ENCODE measurements around the gene UQCC3.
"Not testable (repeated sequence)": the region's sequence is repeated elsewhere in the genome, so short reads cannot be mapped to it uniquely, and the experiment has no call there.

Gene UQCC3

DNA sequence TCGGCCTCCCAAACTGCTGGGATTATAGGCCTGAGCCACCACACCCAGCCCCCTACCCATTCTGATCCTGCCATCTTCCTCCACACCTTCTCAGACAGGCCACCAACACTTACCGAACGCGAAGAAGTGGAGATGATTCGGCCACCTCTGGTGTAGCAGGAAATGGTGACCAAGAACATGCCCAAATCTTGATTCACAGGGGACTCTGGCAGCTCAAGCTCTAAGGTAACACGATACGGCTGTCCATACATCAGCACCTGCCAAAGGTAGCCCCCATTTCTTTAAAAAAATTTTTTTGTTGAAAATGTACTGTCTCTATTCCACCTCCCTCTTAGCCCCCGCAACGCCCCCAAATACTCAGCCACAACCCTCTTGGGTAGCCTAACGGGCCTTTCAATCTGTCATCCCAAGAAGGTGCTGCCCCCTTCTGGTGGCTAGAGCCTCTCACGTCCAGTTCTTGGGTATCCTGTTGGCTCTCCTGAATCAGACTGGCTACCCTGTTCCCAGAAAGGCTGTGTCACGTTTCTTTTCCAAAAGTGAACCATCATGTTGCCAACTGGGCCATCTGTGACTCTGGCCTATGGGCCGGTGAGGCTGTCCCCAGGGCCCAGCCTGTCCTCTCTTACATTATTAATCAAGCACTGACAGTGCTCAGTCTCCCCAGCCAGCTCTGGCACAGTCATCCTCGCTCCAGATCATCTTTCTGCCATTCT, 23.1 kb downstream of the UQCC3 start:
- Histone ChIP-seq H3K9ac (ENCODE audit: low read depth, low read length, poor library complexity, severe bottlenecking) (no peak overlapping the region), H3K9me2 (replicated peaks; ENCODE audit: low read depth, low read length) (no peaks in the 10 kb centered on the region), H3K4me3 (ENCODE audit: low read length, poor library complexity, severe bottlenecking) (no peak overlapping the region), H2AFZ (ENCODE audit: low read length) (no peak overlapping the region), H3F3A (ENCODE audit: low read depth) (no peaks in the 10 kb centered on the region), H3K9me3 (ENCODE audit: insufficient read depth, low read depth, low read length) (no peaks in the 10 kb centered on the region), H4K20me1 (ENCODE audit: insufficient read depth, low read length, poor library complexity, severe bottlenecking) (no peaks in the 10 kb centered on the region), H3K4me2 (ENCODE audit: low read depth, low read length, poor library complexity, severe bottlenecking) (no peak overlapping the region), H3K79me2 (ENCODE audit: insufficient read depth, low read length) (no peaks in the 10 kb centered on the region), H3K27me3 (ENCODE audit: insufficient read depth, low read length, poor library complexity, severe bottlenecking) (no peaks in the 10 kb centered on the region), H3K4me1 (ENCODE audit: insufficient read depth, low read length, poor library complexity, severe bottlenecking) (no peaks in the 10 kb centered on the region), H3K36me3 (ENCODE audit: insufficient read depth, low read length) (peaks cover 44% of the 10 kb centered on the region; the same call in 1 of the 2 replicates)
- no peak for TF ChIP-seq EZH2phosphoT487 (IDR thresholded peaks at IDR 0.05; ENCODE audit: borderline replicate concordance)
- TF ChIP-seq, protein P1, sequence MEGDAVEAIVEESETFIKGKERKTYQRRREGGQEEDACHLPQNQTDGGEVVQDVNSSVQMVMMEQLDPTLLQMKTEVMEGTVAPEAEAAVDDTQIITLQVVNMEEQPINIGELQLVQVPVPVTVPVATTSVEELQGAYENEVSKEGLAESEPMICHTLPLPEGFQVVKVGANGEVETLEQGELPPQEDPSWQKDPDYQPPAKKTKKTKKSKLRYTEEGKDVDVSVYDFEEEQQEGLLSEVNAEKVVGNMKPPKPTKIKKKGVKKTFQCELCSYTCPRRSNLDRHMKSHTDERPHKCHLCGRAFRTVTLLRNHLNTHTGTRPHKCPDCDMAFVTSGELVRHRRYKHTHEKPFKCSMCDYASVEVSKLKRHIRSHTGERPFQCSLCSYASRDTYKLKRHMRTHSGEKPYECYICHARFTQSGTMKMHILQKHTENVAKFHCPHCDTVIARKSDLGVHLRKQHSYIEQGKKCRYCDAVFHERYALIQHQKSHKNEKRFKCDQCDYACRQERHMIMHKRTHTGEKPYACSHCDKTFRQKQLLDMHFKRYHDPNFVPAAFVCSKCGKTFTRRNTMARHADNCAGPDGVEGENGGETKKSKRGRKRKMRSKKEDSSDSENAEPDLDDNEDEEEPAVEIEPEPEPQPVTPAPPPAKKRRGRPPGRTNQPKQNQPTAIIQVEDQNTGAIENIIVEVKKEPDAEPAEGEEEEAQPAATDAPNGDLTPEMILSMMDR (conservative IDR thresholded peaks at IDR 0.05; ENCODE audit: low read length): peak; percentile 91

DNA sequence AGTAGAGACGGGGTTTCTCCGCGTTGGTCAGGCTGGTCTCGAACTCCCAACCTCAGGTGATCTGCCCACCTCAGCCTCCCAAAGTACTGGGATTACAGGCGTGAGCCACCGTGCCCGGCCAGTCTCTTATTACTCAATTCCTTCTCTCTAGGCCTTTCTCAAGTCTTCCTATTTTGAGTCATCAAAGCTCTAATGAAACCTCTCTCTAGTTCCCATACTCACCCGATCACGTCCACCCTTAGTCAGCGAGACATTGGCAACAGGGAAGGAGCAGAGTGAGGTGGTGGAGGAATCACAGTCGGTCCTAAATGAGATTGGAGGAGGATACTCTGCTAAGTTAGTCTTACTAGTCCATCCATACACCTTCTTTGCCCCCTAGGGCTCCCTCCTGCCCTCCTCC, 30.8 kb downstream of the UQCC3 start:
- H2AFZ ChIP-seq (ENCODE audit: low read length): no peak overlapping the region
- H3K9me3 ChIP-seq (ENCODE audit: insufficient read depth, low read depth, low read length): no peaks in the 10 kb centered on the region
- TF ChIP-seq, protein P1 (conservative IDR thresholded peaks at IDR 0.05; ENCODE audit: low read length): no peak
- no peak for TF ChIP-seq EZH2phosphoT487 (IDR thresholded peaks at IDR 0.05; ENCODE audit: borderline replicate concordance)
- peaks cover 5% of the 10 kb centered on the region for H4K20me1 ChIP-seq (ENCODE audit: insufficient read depth, low read length, poor library complexity, severe bottlenecking)
- no peaks in the 10 kb centered on the region for H3K79me2 ChIP-seq (ENCODE audit: insufficient read depth, low read length)
- no peaks in the 10 kb centered on the region for H3K27me3 ChIP-seq (ENCODE audit: insufficient read depth, low read length, poor library complexity, severe bottlenecking)
- H3K36me3 ChIP-seq (ENCODE audit: insufficient read depth, low read length): peaks cover 4% of the 10 kb centered on the region; the same call in 1 of the 2 replicates
- H3K9me2 ChIP-seq (replicated peaks; ENCODE audit: low read depth, low read length): no peaks in the 10 kb centered on the region
- H3K4me1 ChIP-seq (ENCODE audit: insufficient read depth, low read length, poor library complexity, severe bottlenecking): peaks cover 13% of the 10 kb centered on the region
- no peak overlapping the region for H3K4me2 ChIP-seq (ENCODE audit: low read depth, low read length, poor library complexity, severe bottlenecking)
- H3F3A ChIP-seq (ENCODE audit: low read depth): peaks cover 6% of the 10 kb centered on the region
- H3K4me3 ChIP-seq (ENCODE audit: low read length, poor library complexity, severe bottlenecking): no peak overlapping the region
- H3K9ac ChIP-seq (ENCODE audit: low read depth, low read length, poor library complexity, severe bottlenecking): no peak overlapping the region

DNA sequence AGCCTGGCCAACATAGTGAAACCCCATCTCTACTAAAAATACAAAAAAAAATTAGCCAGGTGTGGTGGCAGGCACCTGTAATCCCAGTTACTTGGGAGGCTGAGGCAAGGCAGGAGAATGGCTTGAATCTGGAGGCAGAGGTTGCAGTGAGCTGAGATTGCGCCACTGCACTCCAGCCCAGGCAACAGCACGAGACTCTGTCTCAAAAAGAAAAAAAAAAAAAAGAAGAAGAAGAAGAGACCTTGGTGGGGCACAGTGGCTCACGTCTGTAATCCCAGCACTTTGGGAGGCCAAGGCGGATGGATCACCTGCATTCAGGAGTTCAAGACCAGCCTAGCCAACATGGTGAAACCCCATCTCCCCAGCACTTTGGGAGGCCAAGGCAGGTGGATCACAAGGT, 32.4 kb downstream of the UQCC3 start:
- H2AFZ ChIP-seq (ENCODE audit: low read length); H4K20me1 ChIP-seq (ENCODE audit: insufficient read depth, low read length, poor library complexity, severe bottlenecking); H3K27me3 ChIP-seq (ENCODE audit: insufficient read depth, low read length, poor library complexity, severe bottlenecking); H3F3A ChIP-seq (ENCODE audit: low read depth); H3K9ac ChIP-seq (ENCODE audit: low read depth, low read length, poor library complexity, severe bottlenecking); H3K9me3 ChIP-seq (ENCODE audit: insufficient read depth, low read depth, low read length); H3K9me2 ChIP-seq (replicated peaks; ENCODE audit: low read depth, low read length); H3K4me3 ChIP-seq (ENCODE audit: low read length, poor library complexity, severe bottlenecking); H3K4me2 ChIP-seq (ENCODE audit: low read depth, low read length, poor library complexity, severe bottlenecking); H3K79me2 ChIP-seq (ENCODE audit: insufficient read depth, low read length): not testable (repeated sequence)
- H3K4me1 ChIP-seq (ENCODE audit: insufficient read depth, low read length, poor library complexity, severe bottlenecking): peaks cover 13% of the 10 kb centered on the region
- peaks cover 19% of the 10 kb centered on the region; the same call in 1 of the 2 replicates for H3K36me3 ChIP-seq (ENCODE audit: insufficient read depth, low read length)

DNA sequence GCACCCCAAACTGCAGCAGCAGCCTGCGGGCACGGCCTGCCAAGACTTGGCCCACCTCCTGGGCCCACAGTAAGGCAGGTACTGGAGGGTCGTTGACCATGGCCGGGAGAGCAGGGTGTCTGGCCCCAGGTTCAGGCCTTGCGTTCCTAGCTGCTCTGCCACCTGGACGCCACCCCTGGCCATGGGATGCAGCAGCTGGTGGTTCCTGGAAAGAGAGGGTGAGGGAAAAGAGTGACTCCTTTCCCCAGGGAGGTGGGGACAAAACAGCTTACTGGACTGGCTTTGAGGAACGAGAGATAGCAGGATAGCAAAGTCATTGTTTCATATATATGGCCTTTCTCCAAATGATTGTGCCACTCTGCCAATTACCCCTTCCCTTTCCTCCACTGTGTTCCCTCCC, 33.9 kb downstream of the UQCC3 start:
- peak overlapping the region; percentile 72 for H3K9ac ChIP-seq (ENCODE audit: low read depth, low read length, poor library complexity, severe bottlenecking)
- H3K9me3 ChIP-seq (ENCODE audit: insufficient read depth, low read depth, low read length): no peaks in the 10 kb centered on the region
- peak overlapping the region; percentile 86 for H3K4me2 ChIP-seq (ENCODE audit: low read depth, low read length, poor library complexity, severe bottlenecking)
- H2AFZ ChIP-seq (ENCODE audit: low read length): no peak overlapping the region
- H3K9me2 ChIP-seq (replicated peaks; ENCODE audit: low read depth, low read length): no peaks in the 10 kb centered on the region
- H3K27me3 ChIP-seq (ENCODE audit: insufficient read depth, low read length, poor library complexity, severe bottlenecking): no peaks in the 10 kb centered on the region
- H3K79me2 ChIP-seq (ENCODE audit: insufficient read depth, low read length): no peaks in the 10 kb centered on the region
- H4K20me1 ChIP-seq (ENCODE audit: insufficient read depth, low read length, poor library complexity, severe bottlenecking): peaks cover 5% of the 10 kb centered on the region
- H3K4me1 ChIP-seq (ENCODE audit: insufficient read depth, low read length, poor library complexity, severe bottlenecking): peaks cover 13% of the 10 kb centered on the region
- peak overlapping the region; percentile 73 for H3K4me3 ChIP-seq (ENCODE audit: low read length, poor library complexity, severe bottlenecking)
- H3F3A ChIP-seq (ENCODE audit: low read depth): peaks cover 6% of the 10 kb centered on the region
- H3K36me3 ChIP-seq (ENCODE audit: insufficient read depth, low read length): peaks cover 31% of the 10 kb centered on the region
- no peak for TF ChIP-seq EZH2phosphoT487 (IDR thresholded peaks at IDR 0.05; ENCODE audit: borderline replicate concordance)

Measured in Loucy (cell line).